Muscle of leg (tissue), 11 donors: ENCODE data around the gene AUTS2. TPM values are rescaled to one million over a fixed set of nuclear protein-coding genes. Genes with fewer than 3 reads are reported as not detected.

ENCODE experiments used
- DNase-seq: peaks from one replicate; pipeline ENCODE4 v3.0.0; 2013
- H3K27ac ChIP-seq: one replicate; pipeline ENCODE4 v1.5.1; 2013; ENCODE audit warnings: mild to moderate bottlenecking, low read length, control low read depth
- H3K27me3 ChIP-seq: one replicate; pipeline ENCODE4 v1.6.1; 2013; ENCODE audit warnings: low read length; ENCODE audit not compliant: control insufficient read depth, insufficient read depth
- H3K36me3 ChIP-seq: one replicate; pipeline ENCODE4 v1.6.1; 2013; ENCODE audit warnings: low read length; ENCODE audit not compliant: control insufficient read depth, insufficient read depth
- H3K4me1 ChIP-seq: one replicate; pipeline ENCODE4 v1.6.1; 2013; ENCODE audit warnings: low read length; ENCODE audit not compliant: control insufficient read depth, insufficient read depth
- H3K4me3 ChIP-seq: one replicate; pipeline ENCODE4 v1.5.1; 2013; ENCODE audit warnings: low read length, control low read depth
- H3K9me3 ChIP-seq: replicated peaks from 2 replicates; pipeline ENCODE4 v1.6.1; 2013; ENCODE audit warnings: low read depth, low read length; ENCODE audit not compliant: control insufficient read depth
- WGBS: methylation state at CpG from one replicate; pipeline ENCODE4 v1.1.5; 2013; ENCODE audit warnings: missing lambda C conversion rate; ENCODE audit not compliant: insufficient coverage; 5-methylcytosine and 5-hydroxymethylcytosine counted together
- polyA plus RNA-seq, 8 donors: library from polyadenylated mRNA; unstranded; fragments of 120-200 nt; gene quantifications; one replicate each; pipeline versions ENCODE4 v1.2.1 to v1.2.3, GENCODE V29; 2013; ENCODE audit warnings: inconsistent platforms in 1 of 8, low replicate concordance in 1 of 8; ENCODE audit not compliant: insufficient read length in 8 of 8, insufficient read depth in 1 of 8
- total RNA-seq: library from RNA; stranded (reverse); fragments of 120-200 nt; gene quantifications from one replicate; pipeline ENCODE4 v1.2.4, GENCODE V29; 2013

The AUTS2 gene
- total and polyA plus RNA-seq, 9 donors = 28.6 to 92.3 (median 58.8) TPM

- DNase-seq = no peak
- Histone ChIP-seq H3K36me3 (no peaks in the 10 kb centered on the region), H3K4me3 (no peak overlapping the region), H3K27ac (no peak overlapping the region), H3K4me1 (peaks cover 5% of the 10 kb centered on the region), H3K27me3 (no peaks in the 10 kb centered on the region), H3K9me3 (no peaks in the 10 kb centered on the region)
- no CpG with 5 or more reads among the region's 3 CpGs for WGBS
Measured at GRCh38 chr7:70495033-70495376, 896.7 kb downstream of the AUTS2 start.

- Histone ChIP-seq H3K27me3 (no peaks in the 10 kb centered on the region), H3K27ac (no peak overlapping the region), H3K4me1 (peaks cover 14% of the 10 kb centered on the region), H3K36me3 (no peaks in the 10 kb centered on the region), H3K4me3 (no peak overlapping the region), H3K9me3 (no peaks in the 10 kb centered on the region)
- no CpG with 5 or more reads among the region's 2 CpGs for WGBS
- DNase-seq = no peak
Measured at GRCh38 chr7:70497793-70498192, 899.5 kb downstream of the AUTS2 start.

DNA sequence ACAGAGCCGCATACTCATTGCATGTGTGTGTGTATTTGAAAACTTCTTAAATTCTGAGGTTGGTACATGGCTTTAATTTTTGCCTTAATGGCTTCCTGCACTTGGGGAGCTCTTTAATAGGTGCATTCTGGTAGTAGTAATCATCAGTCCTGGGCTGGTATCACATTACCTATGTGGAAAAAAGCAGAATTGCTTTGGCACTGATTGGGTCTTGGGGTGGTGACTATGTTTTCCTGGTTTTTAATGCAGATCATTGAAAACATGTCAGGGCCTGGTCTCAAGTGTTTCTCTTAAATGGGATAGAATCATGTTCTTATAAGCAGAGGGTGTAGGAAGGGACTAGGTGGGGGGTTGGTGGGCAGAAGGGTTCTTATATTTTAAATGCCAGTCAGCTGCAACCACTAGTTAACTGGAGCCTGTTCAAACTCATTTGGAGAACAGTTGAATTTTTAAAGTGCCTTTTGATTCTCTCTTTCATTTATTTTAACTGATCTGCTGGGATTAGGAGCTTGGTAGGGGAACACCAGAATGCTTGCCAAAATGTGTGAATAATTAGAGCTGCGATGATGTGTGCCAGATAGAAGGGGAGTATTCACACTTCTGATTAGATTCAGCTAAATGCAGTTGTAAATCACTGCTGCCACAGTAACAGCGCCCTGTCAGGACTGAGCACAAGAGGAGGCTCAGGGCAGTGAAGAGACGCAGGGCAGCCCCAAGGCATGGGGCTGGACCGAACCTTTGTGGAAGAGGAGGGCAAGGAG, 900.1 kb downstream of the AUTS2 start:
- Histone ChIP-seq H3K36me3 (no peaks in the 10 kb centered on the region), H3K9me3 (no peaks in the 10 kb centered on the region), H3K4me3 (no peak overlapping the region), H3K4me1 (peaks cover 14% of the 10 kb centered on the region), H3K27ac (no peak overlapping the region), H3K27me3 (no peaks in the 10 kb centered on the region)
- 57% methylated on average over 3 of the region's 5 CpGs for WGBS
- DNase-seq = no peak

GRCh38 chr7:70500261-70500660, 902.0 kb downstream of the AUTS2 start:
- no peaks in the 10 kb centered on the region for H3K9me3 ChIP-seq
- DNase-seq = no peak
- H3K27me3 ChIP-seq = no peaks in the 10 kb centered on the region
- H3K4me1 ChIP-seq = peaks cover 14% of the 10 kb centered on the region
- H3K4me3 ChIP-seq = no peak overlapping the region
- WGBS = 88% methylated on average over 2 of the region's 7 CpGs
- H3K36me3 ChIP-seq = no peaks in the 10 kb centered on the region
- H3K27ac ChIP-seq = no peak overlapping the region

GRCh38 chr7:70502117-70502863, 904.0 kb downstream of the AUTS2 start:
- Histone ChIP-seq H3K9me3 (no peaks in the 10 kb centered on the region), H3K27me3 (no peaks in the 10 kb centered on the region), H3K36me3 (no peaks in the 10 kb centered on the region), H3K27ac (no peak overlapping the region), H3K4me1 (peaks cover 23% of the 10 kb centered on the region), H3K4me3 (no peak overlapping the region)
- DNase-seq = no peak
- WGBS = 92% methylated on average over 5 of the region's 8 CpGs

DNA sequence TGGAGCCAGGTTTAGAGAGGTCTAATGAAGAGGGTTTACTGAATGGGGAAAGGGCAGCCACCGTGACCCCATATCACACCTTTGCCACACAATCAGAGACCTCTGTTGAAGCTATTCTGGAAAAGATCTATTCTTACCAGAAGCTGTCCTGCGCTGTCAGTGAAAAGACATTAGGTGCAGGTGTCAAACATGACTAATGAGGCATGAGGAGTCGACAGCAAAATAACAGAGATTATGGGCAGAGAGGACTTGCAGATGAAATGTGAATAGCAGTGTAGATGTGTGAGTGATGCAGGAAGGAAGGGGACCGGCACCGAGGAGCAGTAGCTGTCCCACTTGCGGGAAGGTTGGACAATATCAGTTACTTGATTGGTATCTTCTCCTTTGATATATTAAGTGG, 906.0 kb downstream of the AUTS2 start:
- no peak for DNase-seq
- Histone ChIP-seq H3K4me1 (peaks cover 19% of the 10 kb centered on the region), H3K27ac (no peak overlapping the region), H3K36me3 (no peaks in the 10 kb centered on the region), H3K4me3 (no peak overlapping the region), H3K9me3 (no peaks in the 10 kb centered on the region), H3K27me3 (no peaks in the 10 kb centered on the region)
- WGBS = 67% methylated on average over 2 of the region's 6 CpGs

DNA sequence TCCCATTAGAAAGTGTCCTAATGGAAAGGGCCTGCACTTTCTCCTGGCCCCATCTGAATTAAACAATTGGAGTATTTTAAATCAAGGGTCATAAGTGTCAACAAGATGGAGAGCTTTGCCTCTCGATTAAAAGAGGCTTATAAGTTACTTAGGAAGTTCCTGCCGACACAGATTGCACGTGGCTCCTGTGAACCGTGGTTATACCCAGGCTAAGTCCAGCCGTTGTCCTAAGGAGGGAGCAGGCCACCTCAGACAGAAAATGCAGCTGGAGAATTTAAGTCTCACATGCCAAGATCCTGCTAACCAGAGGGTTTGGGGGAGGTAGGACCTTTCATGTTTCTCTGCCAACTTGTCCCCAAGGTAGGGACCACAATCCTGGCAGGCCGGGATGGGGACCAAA, 907.2 kb downstream of the AUTS2 start:
- 61% methylated on average over 6 of the region's 6 CpGs for WGBS
- H3K4me3 ChIP-seq = no peak overlapping the region

DNA sequence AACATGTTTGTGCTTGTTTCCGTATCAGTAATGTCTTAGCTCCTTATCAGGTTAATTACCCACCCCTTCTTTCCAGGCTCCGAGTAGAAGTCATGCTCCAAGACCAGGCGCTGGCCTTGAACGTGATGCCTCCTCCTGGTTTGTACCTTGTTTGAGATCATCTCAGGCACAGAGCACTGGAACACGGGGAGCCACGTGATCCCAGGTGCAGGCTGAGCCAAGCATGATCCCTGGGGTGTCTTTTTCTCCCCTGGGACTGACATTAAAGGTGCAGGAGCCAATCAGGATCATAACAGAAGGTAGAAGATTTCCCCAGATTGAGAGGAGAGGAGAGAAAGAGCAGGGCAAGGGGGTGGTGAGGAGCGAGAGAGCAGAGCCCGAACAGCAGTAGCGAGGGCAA, 907.6 kb downstream of the AUTS2 start:
- H3K27me3 ChIP-seq = no peaks in the 10 kb centered on the region
- H3K4me1 ChIP-seq = peaks cover 19% of the 10 kb centered on the region
- DNase-seq = no peak
- no peak overlapping the region for H3K4me3 ChIP-seq
- H3K9me3 ChIP-seq = no peaks in the 10 kb centered on the region
- no peaks in the 10 kb centered on the region for H3K36me3 ChIP-seq
- 83% methylated on average over 7 of the region's 9 CpGs for WGBS
- no peak overlapping the region for H3K27ac ChIP-seq

More for the DNA sequence above, 907.2 kb downstream of the AUTS2 start:
- no peaks in the 10 kb centered on the region for H3K9me3 ChIP-seq
- peaks cover 19% of the 10 kb centered on the region for H3K4me1 ChIP-seq
- H3K27ac ChIP-seq = no peak overlapping the region
- no peaks in the 10 kb centered on the region for H3K27me3 ChIP-seq
- DNase-seq = no peak
- H3K36me3 ChIP-seq = no peaks in the 10 kb centered on the region

DNA sequence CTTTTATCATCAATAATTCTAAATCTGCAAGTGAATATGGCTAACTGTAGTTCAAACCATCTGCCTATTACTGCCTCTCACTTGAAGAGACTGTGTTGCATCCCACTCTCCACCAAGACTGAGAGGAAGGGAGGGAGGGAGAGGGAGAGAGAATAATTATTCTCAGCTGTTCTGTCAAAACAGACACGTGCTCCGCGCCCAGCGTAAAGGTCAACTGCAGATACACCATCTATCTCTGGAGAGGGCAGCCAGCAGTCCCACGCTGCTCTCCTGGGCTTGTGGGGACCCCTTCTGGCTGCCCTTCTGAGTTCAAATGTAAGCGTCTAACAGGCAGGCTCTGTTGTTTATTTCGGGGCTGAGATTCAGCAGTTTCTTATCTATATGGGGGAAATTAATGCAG, 908.2 kb downstream of the AUTS2 start:
- Histone ChIP-seq H3K27ac (no peak overlapping the region), H3K27me3 (no peaks in the 10 kb centered on the region), H3K36me3 (no peaks in the 10 kb centered on the region), H3K4me3 (no peak overlapping the region), H3K4me1 (peaks cover 17% of the 10 kb centered on the region), H3K9me3 (no peaks in the 10 kb centered on the region)
- DNase-seq = peak; percentile 63
- WGBS = 65% methylated on average over 7 of the region's 7 CpGs

- peaks cover 8% of the 10 kb centered on the region for H3K4me1 ChIP-seq
- peak overlapping the region; percentile 42 for H3K27ac ChIP-seq
- DNase-seq = peak; percentile 58
- 90% methylated on average over 2 of the region's 7 CpGs for WGBS
- H3K4me3 ChIP-seq = no peak overlapping the region
- no peaks in the 10 kb centered on the region for H3K36me3 ChIP-seq
- H3K9me3 ChIP-seq = no peaks in the 10 kb centered on the region
- no peaks in the 10 kb centered on the region for H3K27me3 ChIP-seq
Measured at GRCh38 chr7:70512144-70512543, 913.9 kb downstream of the AUTS2 start.
